ENCODE measurements around the gene PLEKHJ1.

The PLEKHJ1 gene

GRCh38 chr19:2232286-2233151, 3.6 kb downstream of the PLEKHJ1 start:
- no peak overlapping the region for H3K4me3 ChIP-seq (ENCODE audit: low read depth, low read length)
- no peak for TF ChIP-seq CTCF (IDR thresholded peaks at IDR 0.05; ENCODE audit: borderline replicate concordance, insufficient read depth, low read depth, low read length)

- H3K4me3 ChIP-seq (ENCODE audit: low read depth, low read length) = no peak overlapping the region
- no peak for TF ChIP-seq CTCF (IDR thresholded peaks at IDR 0.05; ENCODE audit: borderline replicate concordance, insufficient read depth, low read depth, low read length)
Observed at GRCh38 chr19:2231621-2232221, 4.4 kb downstream of the PLEKHJ1 start.

- H3K4me3 ChIP-seq (ENCODE audit: low read depth, low read length) = no peak overlapping the region
- no peak for TF ChIP-seq CTCF (IDR thresholded peaks at IDR 0.05; ENCODE audit: borderline replicate concordance, insufficient read depth, low read depth, low read length)
Observed at GRCh38 chr19:2230807-2231533, 5.2 kb downstream of the PLEKHJ1 start.

GRCh38 chr19:2230033-2230531, 6.0 kb downstream of the PLEKHJ1 start:
- no peak for TF ChIP-seq CTCF (IDR thresholded peaks at IDR 0.05; ENCODE audit: borderline replicate concordance, insufficient read depth, low read depth, low read length)
- H3K4me3 ChIP-seq (ENCODE audit: low read depth, low read length) = no peak overlapping the region

- no peak for TF ChIP-seq CTCF (IDR thresholded peaks at IDR 0.05; ENCODE audit: borderline replicate concordance, insufficient read depth, low read depth, low read length)
- no peak overlapping the region for H3K4me3 ChIP-seq (ENCODE audit: low read depth, low read length)
Observed at GRCh38 chr19:2229103-2230032, 6.8 kb downstream of the PLEKHJ1 start.

All from GM12875 (cell line).